ENCODE data around the gene GCK.
"Not testable (repeated sequence)": the region's sequence is repeated elsewhere in the genome, so short reads cannot be mapped to it uniquely, and the experiment has no call there.

GCK gene

DNA sequence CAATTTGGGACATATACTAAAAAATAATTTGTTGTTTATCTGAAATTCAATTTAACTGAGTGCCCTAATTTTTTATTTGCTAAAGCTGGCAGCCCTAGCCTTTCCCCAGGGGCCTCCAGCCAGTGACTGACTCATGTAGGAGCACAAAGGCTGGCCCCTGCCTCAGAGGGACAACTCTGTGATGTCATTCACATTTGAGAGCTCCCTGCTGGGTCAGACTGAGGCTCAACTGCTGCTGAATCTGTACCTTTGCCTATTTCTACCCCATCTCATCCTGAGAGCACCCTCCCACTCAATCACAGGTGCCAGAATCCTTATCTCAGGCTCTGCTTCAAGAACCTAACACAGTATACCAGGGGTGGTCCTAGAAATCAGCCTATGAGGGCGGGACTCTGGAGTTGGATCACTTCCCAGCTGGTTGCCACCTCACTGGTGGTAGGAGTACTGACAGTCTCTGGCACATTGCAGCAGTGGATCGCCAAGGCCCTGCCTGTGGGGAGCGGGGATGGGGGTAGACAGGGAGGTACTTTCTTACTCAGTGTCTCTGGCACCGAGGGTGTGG, 11.6 kb downstream of the GCK start:
- peak; percentile 33 for DNase-seq (ENCODE audit: low read depth)

DNA sequence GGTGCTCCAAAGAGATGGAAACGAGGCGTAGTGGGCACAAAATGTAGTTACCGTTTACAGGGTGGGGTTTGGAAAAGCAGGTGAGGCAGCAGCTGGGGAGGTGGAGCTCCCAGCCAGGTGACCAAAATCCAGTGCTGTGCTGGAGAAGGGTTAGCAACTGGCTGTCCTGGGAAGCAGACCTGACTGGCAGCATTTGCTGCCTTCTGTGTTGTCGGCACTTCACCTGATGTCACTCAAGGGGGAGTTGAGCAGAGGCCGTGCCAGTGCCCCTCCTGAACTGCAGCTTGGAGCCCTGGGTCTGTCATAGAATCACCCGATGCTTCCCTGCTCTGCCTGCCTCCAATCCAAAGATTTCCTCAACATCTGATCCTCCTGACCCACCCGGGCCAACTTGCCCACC, 12.8 kb downstream of the GCK start:
- no peak for DNase-seq (ENCODE audit: low read depth)

DNA sequence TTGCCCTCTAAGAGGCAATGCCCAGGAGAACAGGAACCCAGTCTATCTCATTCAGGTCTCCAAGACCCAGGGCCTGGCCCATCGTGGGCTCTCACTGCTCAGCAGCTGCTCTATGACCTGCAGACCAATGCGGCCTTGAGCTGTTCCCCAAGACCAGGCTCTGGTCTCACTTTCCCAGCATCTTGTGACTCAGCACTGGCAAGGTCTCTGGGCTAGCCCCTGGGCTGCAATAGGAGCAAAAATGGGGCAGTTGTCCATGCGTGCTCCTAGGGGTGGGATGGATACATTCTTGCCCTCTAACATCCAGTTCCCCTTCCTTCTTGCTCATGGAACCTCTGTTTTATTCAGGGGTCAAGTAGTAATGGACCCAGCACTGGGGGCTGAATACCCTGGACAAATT, 13.5 kb downstream of the GCK start:
- no peak for DNase-seq (ENCODE audit: low read depth)

DNA sequence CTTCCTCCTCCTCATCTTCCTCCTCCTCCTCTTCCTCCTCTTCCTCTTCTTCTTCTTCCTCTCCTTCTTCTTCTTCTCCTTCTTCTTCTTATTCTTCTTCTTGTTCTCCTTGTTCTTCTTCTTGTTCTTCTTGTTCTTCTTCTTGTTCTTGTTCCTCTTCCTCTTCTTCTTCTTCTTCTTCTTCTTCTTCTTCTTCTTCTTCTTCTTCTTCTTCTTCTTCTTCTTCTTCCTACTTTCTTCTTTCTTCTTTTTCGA, 14.6 kb downstream of the GCK start:
- not testable (repeated sequence) for DNase-seq (ENCODE audit: low read depth)

DNA sequence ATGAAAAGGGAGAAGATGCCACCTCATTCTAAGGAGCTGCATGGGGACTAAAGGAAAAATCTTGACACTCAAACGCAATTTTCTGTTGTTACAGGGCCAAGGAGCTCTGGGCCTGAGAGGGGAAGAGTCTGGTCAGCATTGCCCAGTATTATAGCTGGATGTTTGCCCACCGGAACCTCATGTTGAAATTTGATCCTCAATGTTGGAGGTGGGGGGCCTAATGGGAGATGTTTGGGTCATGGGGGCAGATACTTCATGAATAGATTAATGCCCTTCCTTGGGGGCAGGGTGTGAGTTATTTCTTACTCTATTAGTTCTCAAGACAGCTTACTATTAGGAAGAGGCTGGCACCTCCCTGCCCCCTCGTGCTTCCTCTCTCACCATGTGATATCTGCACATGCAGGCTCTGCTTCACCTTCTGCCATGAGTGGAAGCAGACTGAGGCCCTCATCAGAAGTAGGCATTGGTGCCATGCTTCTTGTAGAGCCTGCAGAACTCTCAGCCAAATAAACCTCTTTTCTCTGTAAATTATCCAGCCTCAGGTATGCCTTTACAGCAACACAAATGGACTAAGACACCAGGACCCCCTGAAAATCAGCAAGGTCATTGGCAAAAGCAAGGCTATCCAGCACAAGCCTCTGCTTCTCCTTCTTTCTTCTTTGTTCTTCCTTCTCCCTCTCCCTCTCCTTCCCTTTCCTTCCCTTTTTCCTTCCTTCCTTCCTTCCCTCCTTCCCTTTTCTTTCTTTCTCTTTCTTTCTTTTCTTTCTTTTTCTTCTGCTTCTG, 15.1 kb downstream of the GCK start:
- no peak for DNase-seq (ENCODE audit: low read depth)

DNA sequence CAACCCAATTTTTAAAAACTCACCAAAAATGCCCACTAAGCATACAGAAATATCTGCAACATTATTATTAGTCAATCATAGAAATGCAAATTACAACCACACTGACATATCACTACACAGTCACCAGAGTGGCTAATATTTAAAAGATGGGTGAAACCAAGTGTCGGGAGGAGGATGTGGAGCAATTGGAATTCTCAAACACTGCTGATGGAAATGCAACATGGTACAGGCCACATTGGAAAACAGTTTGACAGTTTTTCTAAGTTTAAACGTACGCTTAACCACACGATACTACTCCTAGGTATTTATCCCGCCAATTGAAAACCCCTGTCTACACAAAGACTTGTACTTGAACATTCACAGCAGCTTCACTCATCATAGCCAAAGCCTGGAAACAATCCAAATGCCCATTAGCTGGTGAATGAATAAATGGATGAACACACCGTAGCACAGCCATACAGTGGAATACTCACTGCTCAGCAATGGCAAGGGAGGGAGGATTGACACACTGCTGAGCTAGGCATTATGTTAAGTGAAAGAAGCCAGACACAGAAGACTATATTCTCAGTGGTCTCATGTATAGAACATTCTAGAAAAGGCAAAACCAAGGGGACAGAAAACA, 16.3 kb downstream of the GCK start:
- no peak for DNase-seq (ENCODE audit: low read depth)

DNA sequence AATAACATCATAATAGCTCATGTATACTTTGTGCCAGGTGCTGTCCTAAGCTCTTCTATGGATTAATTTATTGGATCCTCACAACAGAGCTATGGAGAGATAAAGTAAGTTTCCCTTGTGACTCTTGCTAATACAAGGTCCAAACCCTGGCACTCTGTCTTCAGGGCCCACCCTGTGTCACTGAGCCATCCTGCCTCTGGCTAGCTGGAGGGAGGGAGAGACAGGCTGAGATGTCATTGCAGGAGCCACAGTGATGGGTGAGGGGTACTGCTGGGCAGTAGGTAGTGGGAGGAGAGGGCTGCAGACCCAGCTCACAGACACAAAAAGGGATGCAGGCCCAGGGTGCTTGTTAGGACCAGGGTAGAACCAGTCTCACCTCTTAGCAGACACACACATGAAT, 16.9 kb downstream of the GCK start:
- no peak for DNase-seq (ENCODE audit: low read depth)

DNA sequence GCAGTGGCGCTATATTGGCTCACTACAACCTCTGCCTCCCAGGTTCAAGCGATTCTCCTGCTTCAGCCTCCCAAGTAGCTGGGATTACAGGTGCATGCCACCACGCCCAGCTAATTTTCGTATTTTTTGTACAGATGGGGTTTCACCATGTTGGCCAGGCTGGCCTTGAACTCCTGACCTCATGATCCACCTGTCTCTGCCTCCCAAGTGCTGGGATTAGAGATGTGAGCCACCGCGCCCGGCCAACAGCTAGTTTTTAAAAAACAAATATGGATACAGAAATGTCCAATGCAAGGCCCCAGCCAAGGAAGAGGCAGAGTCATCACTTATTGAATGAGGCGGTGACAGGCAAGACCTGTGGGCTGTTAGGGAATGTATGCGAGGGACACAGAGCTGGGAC, 17.3 kb downstream of the GCK start:
- DNase-seq (ENCODE audit: low read depth), result not testable (repeated sequence)

DNA sequence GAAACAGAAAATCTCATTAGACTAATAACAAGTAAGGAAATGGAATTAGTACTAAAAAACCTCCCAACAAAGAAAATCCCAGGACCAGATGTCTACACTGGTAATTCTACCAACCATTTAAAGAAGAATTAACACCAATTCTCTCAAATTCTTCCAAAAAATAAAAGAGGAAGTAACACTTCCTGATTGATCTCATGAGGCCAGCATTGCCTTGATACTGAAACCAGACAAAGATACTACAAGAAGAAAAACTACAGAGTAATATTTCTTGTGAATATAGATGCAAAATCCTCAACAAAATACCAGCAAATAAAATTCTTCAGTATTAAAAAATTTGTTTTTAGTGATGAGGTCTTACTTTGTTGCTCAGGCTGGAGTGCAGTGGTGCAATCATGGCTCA, 21.3 kb downstream of the GCK start:
- DNase-seq (ENCODE audit: low read depth), result no peak

DNA sequence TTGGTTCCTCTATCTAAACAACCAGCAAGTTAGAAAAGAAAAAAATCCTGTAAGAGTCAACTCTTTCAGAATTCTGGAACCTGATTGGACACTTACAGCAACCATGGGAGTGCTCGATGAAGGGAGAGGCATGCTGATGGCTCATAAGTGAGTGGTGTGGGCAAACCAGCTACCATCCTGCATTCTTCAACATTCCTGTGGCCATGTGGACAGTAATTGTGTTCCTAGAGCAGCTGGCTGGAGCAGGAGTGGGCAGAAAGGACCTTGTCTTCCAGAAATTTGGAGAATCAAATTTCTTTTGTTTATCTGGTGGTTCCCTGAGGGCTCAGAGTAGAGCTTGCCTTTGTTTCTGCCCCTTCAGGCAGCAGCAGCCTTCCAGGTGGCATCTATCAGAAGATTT, 25.6 kb downstream of the GCK start:
- peak; percentile 94 for DNase-seq (ENCODE audit: low read depth)

DNA sequence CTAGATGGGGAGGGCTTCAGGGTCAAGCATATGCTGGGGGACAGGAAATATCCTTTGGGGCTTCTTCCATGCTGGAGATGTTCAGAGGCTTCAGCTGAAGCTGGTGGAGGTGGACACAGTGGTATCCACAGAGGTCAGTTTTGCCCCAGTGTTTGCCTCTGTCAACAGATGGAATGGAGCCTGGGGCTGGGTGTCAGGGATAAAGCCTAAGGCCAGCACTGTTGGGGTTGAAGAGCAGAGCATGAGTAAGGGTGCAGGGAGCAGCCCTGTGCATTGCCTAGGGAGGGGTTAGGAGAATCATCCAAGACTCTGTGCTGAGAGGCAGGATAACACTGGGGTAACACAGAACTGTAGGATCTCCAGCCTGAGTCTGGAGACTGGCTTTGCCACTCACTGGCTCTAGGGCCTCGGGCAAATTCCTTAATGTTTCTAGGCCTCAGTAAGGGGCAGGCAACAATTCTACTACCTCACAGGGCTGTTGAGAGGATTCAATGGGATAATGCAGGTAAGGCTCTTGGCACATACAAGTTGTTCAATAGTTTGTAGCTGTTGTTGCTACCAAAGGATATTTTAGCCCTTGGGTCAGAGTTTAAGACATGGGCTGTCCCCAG, 26.3 kb downstream of the GCK start:
- no peak for DNase-seq (ENCODE audit: low read depth)

DNA sequence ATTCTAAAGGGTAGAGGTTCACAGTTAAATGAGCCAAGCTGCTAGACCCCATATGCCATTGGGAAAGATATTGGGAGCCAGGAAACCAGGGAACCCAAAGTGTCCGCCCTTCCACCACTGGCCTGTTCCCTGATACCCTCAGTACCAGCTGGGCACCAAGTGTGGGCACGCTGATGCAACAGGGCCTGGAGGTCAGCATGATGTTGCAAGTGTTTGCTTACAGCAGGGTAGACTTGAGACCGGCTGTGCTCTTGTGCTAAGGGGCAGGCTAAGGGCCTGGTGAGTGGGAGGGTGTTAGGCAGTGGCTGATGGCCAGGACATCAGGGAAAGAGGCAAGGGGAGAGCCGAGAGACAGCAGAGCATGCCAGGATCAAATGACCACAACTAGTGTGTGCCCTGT, 27.1 kb downstream of the GCK start:
- peak; percentile 47 for DNase-seq (ENCODE audit: low read depth)

DNA sequence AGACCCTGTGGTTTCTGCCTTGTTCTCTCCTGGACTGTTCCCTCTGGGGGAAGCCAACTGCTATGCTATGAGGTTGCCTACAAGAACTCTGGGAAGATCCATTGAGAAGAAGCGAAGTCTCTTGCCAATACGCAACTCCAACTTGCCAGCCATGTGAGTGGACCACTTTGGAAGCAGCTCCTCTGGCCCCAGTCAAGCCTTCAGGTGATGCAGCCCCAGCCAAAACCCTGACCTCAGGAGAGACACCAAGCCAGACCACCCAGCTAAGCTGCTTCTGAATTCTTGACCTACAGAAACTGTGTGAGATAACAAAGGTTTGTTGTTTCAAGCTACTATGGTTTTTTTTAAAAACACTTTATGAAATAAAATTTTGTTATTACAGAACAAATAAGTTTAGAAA, 27.9 kb downstream of the GCK start:
- DNase-seq (ENCODE audit: low read depth), result no peak

DNA sequence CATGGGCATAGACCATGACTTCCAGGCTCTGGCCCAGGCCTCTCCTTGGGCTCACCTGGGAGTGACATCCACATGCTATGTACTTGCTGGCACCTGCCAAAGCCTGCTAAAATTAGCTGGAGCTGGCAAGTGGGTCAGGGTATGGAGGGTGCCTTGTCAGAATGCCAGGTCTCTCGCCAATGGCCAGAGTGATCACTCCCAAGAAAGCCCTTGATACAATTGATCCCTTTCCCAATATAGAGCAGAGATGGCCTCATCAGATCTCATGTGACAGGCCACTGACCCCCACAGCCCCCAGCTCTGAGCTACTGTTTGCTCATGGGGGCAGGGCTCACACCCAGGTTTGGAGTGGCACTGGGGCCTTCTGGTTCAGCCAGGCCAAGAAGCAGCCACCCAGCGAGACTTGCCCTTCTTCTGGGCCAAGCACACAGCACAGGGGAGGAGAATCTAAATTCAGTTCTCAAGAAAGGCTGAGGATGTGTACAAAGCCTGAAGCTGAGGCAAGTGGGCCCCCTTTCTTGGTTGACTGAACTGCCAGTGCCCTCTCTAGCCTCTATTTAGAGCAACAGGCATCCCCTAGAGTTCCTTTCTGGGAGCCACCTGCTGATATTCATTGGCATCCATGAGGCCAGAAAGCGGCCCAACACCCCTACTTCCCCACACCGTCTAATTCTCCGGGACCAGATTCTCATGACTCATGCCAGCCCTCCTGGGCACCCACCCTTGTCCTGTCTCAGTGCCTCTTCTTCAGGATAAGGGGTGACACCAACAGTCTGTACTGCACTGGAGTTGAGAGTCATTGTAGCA, 29.2 kb downstream of the GCK start:
- no peak for DNase-seq (ENCODE audit: low read depth)

DNA sequence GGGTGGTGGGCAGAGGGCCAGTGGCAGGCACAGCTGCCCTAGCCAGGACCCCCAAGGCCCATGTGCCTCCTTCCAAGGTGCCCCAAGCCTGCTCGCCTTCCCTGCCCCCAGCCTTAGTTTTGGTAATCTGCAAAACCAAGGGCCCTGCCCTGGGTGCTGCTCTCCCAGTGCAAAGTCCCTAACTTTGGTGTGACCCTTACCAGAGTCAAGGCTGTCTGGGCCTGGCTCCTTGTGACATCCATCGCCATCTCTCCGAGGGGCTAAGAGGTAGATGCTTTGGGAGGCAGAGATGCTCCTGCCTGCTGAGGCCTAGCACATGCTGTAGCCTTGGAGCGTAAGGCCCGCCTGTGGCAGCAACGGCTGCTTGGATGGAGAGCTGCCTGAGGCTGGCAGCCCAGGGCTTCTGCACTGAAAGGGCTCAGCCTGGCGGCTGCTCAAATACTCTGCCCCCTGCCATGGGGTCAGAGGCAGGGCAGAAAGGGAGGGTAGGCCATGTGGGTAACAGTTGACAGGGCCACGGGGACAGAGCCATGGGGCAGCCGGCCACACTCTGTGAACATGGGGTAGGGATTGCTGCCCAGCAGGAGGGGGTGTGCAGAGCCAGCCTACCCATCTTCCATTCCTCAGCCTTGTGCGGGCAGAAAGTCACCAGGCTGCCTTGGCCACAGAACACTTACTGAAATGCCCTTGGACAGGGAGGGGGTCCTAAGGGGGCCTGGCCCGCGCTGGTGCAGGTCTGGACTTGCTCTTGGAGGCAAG, 30.2 kb downstream of the GCK start:
- DNase-seq (ENCODE audit: low read depth), result no peak

DNA sequence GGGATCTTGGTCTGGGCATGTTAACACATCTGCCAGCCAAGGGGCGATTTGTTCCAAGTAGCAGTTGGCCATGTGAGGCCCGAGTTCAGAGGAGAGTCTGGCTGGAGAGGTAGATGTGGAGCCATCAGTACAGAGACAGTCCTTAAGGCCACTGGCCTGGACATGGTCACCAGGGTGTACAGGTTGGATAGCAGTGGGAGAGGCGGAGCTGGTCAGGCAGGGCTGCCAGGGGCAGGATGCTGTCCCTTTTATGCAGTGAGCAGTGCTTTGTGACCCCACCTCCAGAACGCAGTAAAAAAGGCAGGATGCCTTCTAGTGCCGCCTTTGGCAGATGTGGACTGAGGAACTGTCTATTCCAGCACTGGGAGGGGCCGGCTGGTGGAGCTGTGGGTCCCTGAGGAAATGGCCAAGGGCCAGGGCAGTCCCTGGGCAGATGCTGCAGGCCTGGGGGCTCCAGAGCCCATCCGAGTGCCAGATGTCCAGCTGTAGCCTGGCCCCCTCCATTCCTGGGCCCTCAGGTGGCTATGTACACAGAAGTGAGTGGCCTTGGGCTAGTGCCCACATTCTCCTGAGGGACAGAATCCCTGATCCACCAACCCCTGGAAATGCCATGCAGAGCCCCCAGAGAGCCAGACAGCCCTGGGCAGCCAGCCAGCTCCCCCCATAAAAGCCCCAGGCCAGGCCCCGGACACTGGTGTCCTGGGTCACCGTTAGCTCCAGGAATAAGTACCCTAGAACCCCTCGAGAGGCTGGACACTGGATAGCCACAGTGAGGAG, 31.0 kb downstream of the GCK start:
- DNase-seq (ENCODE audit: low read depth), result no peak

DNA sequence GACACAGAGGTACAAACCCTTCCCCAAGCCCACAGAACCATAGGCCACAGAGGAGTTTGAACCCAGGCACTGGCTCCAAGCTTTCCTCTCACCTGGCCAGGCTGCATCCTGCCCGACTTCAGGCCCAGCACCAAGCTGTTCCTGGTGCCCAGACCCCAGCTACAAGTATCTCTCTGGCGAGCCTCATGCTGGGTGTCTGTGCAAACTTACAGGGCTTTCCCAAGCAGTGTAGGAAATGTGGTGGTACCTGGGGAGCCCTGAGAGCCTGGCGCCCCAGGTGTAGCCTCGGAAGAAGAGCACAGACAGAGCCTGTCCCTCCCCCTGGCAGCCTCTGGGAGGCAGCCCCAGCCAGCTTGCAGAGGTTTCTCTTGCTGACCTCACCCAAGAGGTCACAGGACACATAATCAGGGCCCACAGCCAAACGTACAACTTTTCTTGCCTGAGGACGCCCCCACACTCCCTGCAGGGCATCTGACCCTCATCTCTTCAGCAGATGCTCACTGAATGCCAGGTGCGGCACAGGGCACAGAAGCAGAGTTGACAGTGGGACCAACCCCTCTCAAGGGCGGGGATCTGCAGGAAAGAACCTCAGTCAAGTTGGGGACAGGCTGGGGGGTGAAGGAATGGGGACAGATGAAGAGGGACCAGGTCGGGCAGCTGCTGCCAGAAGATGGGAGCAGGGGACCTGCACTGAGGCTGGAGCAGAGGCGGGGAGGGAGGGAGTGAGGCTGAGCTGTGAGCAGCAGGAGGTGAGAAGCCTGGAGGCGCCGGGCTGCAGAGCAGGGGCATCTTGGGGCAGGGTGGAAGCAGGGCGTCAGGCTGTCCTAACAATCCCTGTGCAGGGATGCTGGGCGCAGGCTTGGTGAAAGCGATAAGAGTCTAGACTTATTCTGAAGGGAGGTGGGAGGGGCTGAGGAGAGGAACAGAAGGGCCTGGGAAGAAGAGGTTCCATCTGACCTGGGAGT, 31.8 kb downstream of the GCK start:
- DNase-seq (ENCODE audit: low read depth), result no peak

DNA sequence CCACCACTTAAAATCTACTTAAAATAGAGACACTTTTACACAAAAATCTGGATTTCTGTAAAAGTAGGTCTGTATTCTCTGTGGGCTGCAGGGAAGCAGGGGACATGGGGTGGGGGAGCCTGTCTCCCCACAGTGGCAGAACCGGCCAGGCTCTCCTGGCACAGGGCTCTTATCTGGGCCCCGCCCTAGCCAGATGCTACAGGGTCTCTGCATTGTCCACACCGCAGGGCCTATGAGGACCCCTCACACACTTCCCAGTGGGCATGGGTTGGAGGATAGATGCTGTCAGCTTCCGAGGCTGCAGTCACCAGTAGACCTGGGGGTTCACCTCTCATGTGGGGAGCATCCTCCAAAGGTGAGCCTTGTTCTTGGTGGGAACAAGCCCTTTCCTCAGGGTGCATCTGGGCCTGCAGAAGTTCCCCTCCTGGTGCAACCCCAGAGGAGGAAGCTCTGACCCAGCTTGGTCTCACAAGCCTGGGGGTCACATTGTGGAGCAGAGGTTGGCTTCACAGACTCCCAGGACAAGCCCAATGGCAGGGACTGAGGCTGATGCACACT, 32.7 kb downstream of the GCK start:
- DNase-seq (ENCODE audit: low read depth), result no peak
